Smooth muscle cell (in vitro differentiated cells): Measurements from ENCODE around the gene CHST13. TPM values are rescaled to one million over a fixed set of nuclear protein-coding genes. Genes with fewer than 3 reads are reported as not detected.

Experiments used
- DNase-seq: peaks from one replicate; lab custom pipeline; 2025; ENCODE audit not compliant: unreplicated experiment; lab: John Stamatoyannopoulos, UW
- H2AFZ ChIP-seq: fragments of 200-600 bp; sonication (generic); 2 replicates; pipeline ENCODE4 v1.6.0; 2016; ENCODE audit warnings: antibody characterized with exemption, low read depth, mild to moderate bottlenecking
- H3F3A ChIP-seq: fragments of 200-600 bp; sonication (generic); 2 replicates; pipeline ENCODE4 v1.6.0; 2017; ENCODE audit warnings: antibody characterized with exemption, low read depth
- H3K27ac ChIP-seq: fragments of 200-600 bp; sonication (generic); 2 replicates; pipeline ENCODE4 v1.5.1; 2016; ENCODE audit warnings: low read depth, mild to moderate bottlenecking
- H3K27me3 ChIP-seq: fragments of 200-600 bp; sonication (generic); 2 replicates; pipeline ENCODE4 v1.6.1; 2016; ENCODE audit warnings: low read depth, mild to moderate bottlenecking
- H3K36me3 ChIP-seq: fragments of 200-600 bp; sonication (generic); 2 replicates; pipeline ENCODE4 v1.5.1; 2016; ENCODE audit warnings: low read depth
- H3K4me1 ChIP-seq: fragments of 200-600 bp; sonication (generic); 2 replicates; pipeline ENCODE4 v1.5.1; 2016; ENCODE audit warnings: low read depth
- H3K4me2 ChIP-seq: fragments of 200-600 bp; sonication (generic); 2 replicates; pipeline ENCODE4 v1.6.0; 2016; ENCODE audit warnings: mild to moderate bottlenecking
- H3K4me3 ChIP-seq: fragments of 200-600 bp; sonication (generic); 2 replicates; pipeline ENCODE4 v1.5.1; 2016; ENCODE audit warnings: mild to moderate bottlenecking
- H3K79me2 ChIP-seq: fragments of 200-600 bp; sonication (generic); 2 replicates; pipeline ENCODE4 v1.6.0; 2016; ENCODE audit warnings: low read depth, mild to moderate bottlenecking
- H3K9ac ChIP-seq: fragments of 200-600 bp; sonication (generic); 2 replicates; pipeline ENCODE4 v1.6.0; 2016; ENCODE audit warnings: low read depth
- H3K9me3 ChIP-seq: fragments of 200-600 bp; sonication (generic); replicated peaks from 2 replicates; pipeline ENCODE4 v1.5.1; 2016; ENCODE audit warnings: low read depth
- H4K20me1 ChIP-seq: fragments of 200-600 bp; sonication (generic); 2 replicates; pipeline ENCODE4 v1.6.0; 2016; ENCODE audit warnings: low read depth
- CTCF ChIP-seq: fragments of 200-600 bp; sonication (generic); IDR thresholded peaks from 2 replicates; pipeline ENCODE4 v1.5.1; 2017; ENCODE audit warnings: borderline replicate concordance, mild to moderate bottlenecking, antibody characterized with exemption; ENCODE audit not compliant: insufficient read depth, poor library complexity, severe bottlenecking
- WGBS: methylation state at CpG from one replicate; pipeline ENCODE4 v1.1.7; 2016; ENCODE audit warnings: low lambda C conversion rate; 5-methylcytosine and 5-hydroxymethylcytosine counted together
- polyA plus RNA-seq: library from polyadenylated mRNA; unstranded; fragments of >200 nt; fragmentation: Nextera tagmentation; extraction: Ambion mirVana; gene quantifications from 2 replicates; pipeline ENCODE4 v1.2.1, GENCODE V29; 2016
- total RNA-seq: library from RNA; depleted of rRNA; stranded (reverse); fragments of >200 nt; gene quantifications from 2 replicates; pipeline ENCODE4 v1.2.3, GENCODE V29; 2014

The CHST13 gene
- total and polyA plus RNA-seq, 2 experiments from 2014 or later: not detected

DNA sequence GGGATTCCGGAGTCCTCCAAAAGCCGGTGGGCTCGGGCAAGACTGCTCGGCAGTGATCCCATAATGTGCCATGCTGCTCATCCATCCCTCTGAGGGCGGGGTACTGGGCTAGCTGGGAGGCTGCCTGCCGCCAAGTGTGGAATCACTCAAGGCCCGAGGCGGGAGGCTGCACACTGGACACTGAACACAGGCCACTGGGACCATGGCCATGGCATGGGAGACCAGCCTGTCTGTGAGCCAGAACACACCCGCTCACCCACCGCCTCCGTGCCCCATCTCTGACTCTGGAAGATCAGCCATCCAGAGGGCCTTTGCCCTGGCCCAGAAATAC is 33.4 kb downstream of the CHST13 start:
- Histone ChIP-seq H3K9me3 (no peaks in the 10 kb centered on the region), H3K79me2 (no peaks in the 10 kb centered on the region), H3F3A (no peaks in the 10 kb centered on the region), H3K36me3 (no peaks in the 10 kb centered on the region), H2AFZ (no peak overlapping the region), H3K27ac (no peak overlapping the region), H3K4me3 (no peak overlapping the region), H3K4me2 (no peak overlapping the region), H3K9ac (no peak overlapping the region), H3K27me3 (peaks cover 3% of the 10 kb centered on the region), H4K20me1 (no peaks in the 10 kb centered on the region), H3K4me1 (no peaks in the 10 kb centered on the region)
- TF ChIP-seq CTCF: no peak
- 98% methylated on average over 11 of the region's 11 CpGs for WGBS
- DNase-seq: no peak

DNA sequence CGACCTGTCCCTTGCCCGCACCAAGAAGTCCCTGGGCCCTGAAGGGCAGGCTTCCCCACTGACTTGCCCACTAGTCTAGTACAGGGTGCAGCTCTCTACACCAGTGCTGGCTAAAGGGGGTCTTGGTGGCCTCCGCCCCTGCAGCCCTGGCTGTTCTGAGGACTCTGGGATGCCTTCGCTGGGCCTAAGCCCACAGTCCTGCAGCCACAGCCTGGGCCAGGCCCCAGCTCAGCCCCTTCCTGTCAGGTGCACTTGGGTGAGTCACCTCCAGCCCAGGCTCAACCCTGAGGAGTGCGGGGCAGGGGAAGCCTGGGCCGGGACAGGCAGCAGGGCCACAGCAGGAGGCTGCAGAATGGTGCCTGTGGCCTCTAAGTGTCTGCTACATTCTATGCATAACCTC is 33.8 kb downstream of the CHST13 start:
- no peak overlapping the region for H3K27ac ChIP-seq
- no peak overlapping the region for H3K4me3 ChIP-seq
- H3K79me2 ChIP-seq: no peaks in the 10 kb centered on the region
- WGBS: 75% methylated on average over 6 of the region's 6 CpGs
- no peaks in the 10 kb centered on the region for H3K36me3 ChIP-seq
- no peaks in the 10 kb centered on the region for H3K4me1 ChIP-seq
- H3K4me2 ChIP-seq: no peak overlapping the region
- H3F3A ChIP-seq: no peaks in the 10 kb centered on the region
- no peak overlapping the region for H2AFZ ChIP-seq
- no peaks in the 10 kb centered on the region for H3K9me3 ChIP-seq
- no peak for TF ChIP-seq CTCF
- H3K27me3 ChIP-seq: peaks cover 3% of the 10 kb centered on the region
- no peak overlapping the region for H3K9ac ChIP-seq
- DNase-seq: no peak
- H4K20me1 ChIP-seq: no peaks in the 10 kb centered on the region

- Histone ChIP-seq H3K4me1 (no peaks in the 10 kb centered on the region), H3K27ac (no peak within 1 kb of the TSS), H3K4me3 (no peak within 1 kb of the TSS), H3K9me3 (no peaks in the 10 kb centered on the region), H2AFZ (no peak within 1 kb of the TSS), H3F3A (no peaks in the 10 kb centered on the region), H3K27me3 (peaks cover 3% of the 10 kb centered on the region), H3K9ac (no peak within 1 kb of the TSS), H3K4me2 (no peak within 1 kb of the TSS), H3K79me2 (no peaks in the 10 kb centered on the region), H3K36me3 (no peaks in the 10 kb centered on the region), H4K20me1 (no peaks in the 10 kb centered on the region)
- TF ChIP-seq CTCF: no peak
- no peak for DNase-seq
- WGBS: 82% methylated on average over 9 of the region's 9 CpGs
Measured at GRCh38 chr3:126558336-126559071, 34.5 kb downstream of the CHST13 start, which contains the start of gene C3orf22. Gene C3orf22 (minus strand): TSS chr3:126558932. CDS start chr3:126553390, 5,542 bp downstream.

GRCh38 chr3:126562737-126563276 is 38.9 kb downstream of the CHST13 start:
- H3K36me3 ChIP-seq: no peaks in the 10 kb centered on the region
- no peaks in the 10 kb centered on the region for H4K20me1 ChIP-seq
- H3F3A ChIP-seq: no peaks in the 10 kb centered on the region
- H3K4me1 ChIP-seq: no peaks in the 10 kb centered on the region
- no peak for DNase-seq
- H2AFZ ChIP-seq: no peak overlapping the region
- H3K27me3 ChIP-seq: peaks cover 10% of the 10 kb centered on the region
- 46% methylated on average over 2 of the region's 2 CpGs for WGBS
- no peaks in the 10 kb centered on the region for H3K79me2 ChIP-seq
- H3K27ac ChIP-seq: no peak overlapping the region
- no peaks in the 10 kb centered on the region for H3K9me3 ChIP-seq
- TF ChIP-seq CTCF: no peak
- H3K9ac ChIP-seq: no peak overlapping the region
- H3K4me3 ChIP-seq: no peak overlapping the region
- no peak overlapping the region for H3K4me2 ChIP-seq
